HEK293T (cell line): ENCODE results near the gene UBA5.

ENCODE experiments used
- BHLHE40 ChIP-seq: fragments of 450-650 bp; IDR thresholded peaks from 2 replicates; pipeline ENCODE4 v1.6.1; 2016; ENCODE audit warnings: mild to moderate bottlenecking, moderate library complexity, borderline replicate concordance
- ELF4 ChIP-seq: fragments of 450-650 bp; IDR thresholded peaks from 2 replicates; pipeline ENCODE4 v1.6.1; 2017; ENCODE audit warnings: antibody characterized with exemption
- FOXA1 ChIP-seq: fragments of 450-650 bp; IDR thresholded peaks from 2 replicates; pipeline ENCODE4 v1.6.1; 2016; ENCODE audit warnings: mild to moderate bottlenecking
- FOXK2 ChIP-seq: fragments of 450-650 bp; IDR thresholded peaks from 2 replicates; pipeline ENCODE4 v1.6.1; 2016; ENCODE audit warnings: mild to moderate bottlenecking
- FOXM1 ChIP-seq: fragments of 450-650 bp; IDR thresholded peaks from 2 replicates; pipeline ENCODE4 v1.6.1; 2017; ENCODE audit warnings: mild to moderate bottlenecking, borderline replicate concordance
- HDGF ChIP-seq: fragments of 450-650 bp; IDR thresholded peaks from 2 replicates; pipeline ENCODE4 v1.6.1; 2017; ENCODE audit warnings: antibody characterized with exemption, borderline replicate concordance
- LEF1 ChIP-seq: fragments of 450-650 bp; IDR thresholded peaks from 2 replicates; pipeline ENCODE4 v1.6.1; 2017; ENCODE audit warnings: mild to moderate bottlenecking, borderline replicate concordance
- PKNOX1 ChIP-seq: fragments of 450-650 bp; IDR thresholded peaks from 2 replicates; pipeline ENCODE4 v1.6.1; 2016
- SP1 ChIP-seq: fragments of 450-650 bp; IDR thresholded peaks from 2 replicates; pipeline ENCODE4 v1.6.1; 2017
- SUZ12 ChIP-seq: fragments of 450-650 bp; IDR thresholded peaks from 2 replicates; pipeline ENCODE4 v1.6.1; 2016; ENCODE audit warnings: mild to moderate bottlenecking

GRCh38 chr3:132660811-132661070, 612 bp downstream of the UBA5 start:
- TF ChIP-seq ELF4, result no peak
- TF ChIP-seq FOXA1, result no peak
- no peak for TF ChIP-seq HDGF
- no peak for TF ChIP-seq BHLHE40
- TF ChIP-seq SP1, result no peak
- TF ChIP-seq PKNOX1, result no peak
- no peak for TF ChIP-seq FOXK2
- TF ChIP-seq FOXM1, result no peak
- no peak for TF ChIP-seq LEF1
- no peak for TF ChIP-seq SUZ12
